Mucosa of descending colon (tissue), 3 donors: Measurements from ENCODE around the gene GLUD1. TPM values are rescaled to one million over a fixed set of nuclear protein-coding genes. Genes with fewer than 3 reads are reported as not detected.
"Not testable (repeated sequence)": the region's sequence is repeated elsewhere in the genome, so short reads cannot be mapped to it uniquely, and the experiment has no call there.

ENCODE experiments used
- ATAC-seq: fragments of 200-7000 bp; cut with Tn5 transposase; one replicate; pipeline ENCODE4 v1.9.1; 2020; ENCODE audit warnings: mild to moderate bottlenecking, moderate library complexity
- DNase-seq, 3 donors: peaks; one replicate each; pipeline ENCODE4 v3.0.0-alpha.2; 2020
- H3K36me3 ChIP-seq: fragments of 200-600 bp; one replicate; pipeline ENCODE4 v1.8.0; 2021; ENCODE audit warnings: low read depth, mild to moderate bottlenecking
- H3K4me1 ChIP-seq: fragments of 200-600 bp; one replicate; pipeline ENCODE4 v1.8.0; 2021; ENCODE audit warnings: low read depth, mild to moderate bottlenecking
- H3K4me3 ChIP-seq: fragments of 200-600 bp; one replicate; pipeline ENCODE4 v1.8.0; 2021; ENCODE audit warnings: mild to moderate bottlenecking
- H3K9me3 ChIP-seq: fragments of 200-600 bp; one replicate; pipeline ENCODE4 v1.8.0; 2021; ENCODE audit warnings: mild to moderate bottlenecking
- intact Hi-C, 2 donors: fragments of 100-400 bp; cut with DNase I in 1 of 2; cut with micrococcal nuclease in 1 of 2; formaldehyde crosslinking; loops; one replicate each; pipeline versions ENCODE4 v1.11.0 to v1.11.1; 2022; cut with DNase I, micrococcal nuclease
- total RNA-seq, 3 donors: library from RNA; stranded (reverse); fragmentation: NEBNext Ultra II Directional in 2 of 3; extraction: Animal tissue kit (Norgen Biotek cat#: 25700) in 2 of 3; gene quantifications; one replicate each; pipeline versions ENCODE4 v1.2.1 to v1.2.4, GENCODE V29; 2021 to 2023
- TF ChIP-seq, protein P1 (sequence below): fragments of 200-600 bp; IDR thresholded peaks from one replicate; pipeline ENCODE4 v1.8.0; 2022; ENCODE audit warnings: antibody characterized with exemption, mild to moderate bottlenecking
- donor health status: DM: no; HTN: no; CAD: no; lungs with moderate emphysema.
- donor health status: DM: no; HTN: no; CAD: no.
- donor health status: DM: no; HTN: yes; CAD: no.

Gene GLUD1
- total RNA-seq, 3 donors from 2014 or later = 114 to 141 (median 131) TPM

- H3K4me1 ChIP-seq = no peaks in the 10 kb centered on the region
- intact Hi-C loops = no loop called here
- H3K36me3 ChIP-seq = peaks cover 14% of the 10 kb centered on the region
- TF ChIP-seq, protein P1, sequence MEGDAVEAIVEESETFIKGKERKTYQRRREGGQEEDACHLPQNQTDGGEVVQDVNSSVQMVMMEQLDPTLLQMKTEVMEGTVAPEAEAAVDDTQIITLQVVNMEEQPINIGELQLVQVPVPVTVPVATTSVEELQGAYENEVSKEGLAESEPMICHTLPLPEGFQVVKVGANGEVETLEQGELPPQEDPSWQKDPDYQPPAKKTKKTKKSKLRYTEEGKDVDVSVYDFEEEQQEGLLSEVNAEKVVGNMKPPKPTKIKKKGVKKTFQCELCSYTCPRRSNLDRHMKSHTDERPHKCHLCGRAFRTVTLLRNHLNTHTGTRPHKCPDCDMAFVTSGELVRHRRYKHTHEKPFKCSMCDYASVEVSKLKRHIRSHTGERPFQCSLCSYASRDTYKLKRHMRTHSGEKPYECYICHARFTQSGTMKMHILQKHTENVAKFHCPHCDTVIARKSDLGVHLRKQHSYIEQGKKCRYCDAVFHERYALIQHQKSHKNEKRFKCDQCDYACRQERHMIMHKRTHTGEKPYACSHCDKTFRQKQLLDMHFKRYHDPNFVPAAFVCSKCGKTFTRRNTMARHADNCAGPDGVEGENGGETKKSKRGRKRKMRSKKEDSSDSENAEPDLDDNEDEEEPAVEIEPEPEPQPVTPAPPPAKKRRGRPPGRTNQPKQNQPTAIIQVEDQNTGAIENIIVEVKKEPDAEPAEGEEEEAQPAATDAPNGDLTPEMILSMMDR = no peak
- H3K9me3 ChIP-seq = no peaks in the 10 kb centered on the region
- ATAC-seq (no peak), DNase-seq (no peak)
- no peak overlapping the region for H3K4me3 ChIP-seq
Observed at GRCh38 chr10:87053577-87054181, 41.0 kb downstream of the GLUD1 start.

DNA sequence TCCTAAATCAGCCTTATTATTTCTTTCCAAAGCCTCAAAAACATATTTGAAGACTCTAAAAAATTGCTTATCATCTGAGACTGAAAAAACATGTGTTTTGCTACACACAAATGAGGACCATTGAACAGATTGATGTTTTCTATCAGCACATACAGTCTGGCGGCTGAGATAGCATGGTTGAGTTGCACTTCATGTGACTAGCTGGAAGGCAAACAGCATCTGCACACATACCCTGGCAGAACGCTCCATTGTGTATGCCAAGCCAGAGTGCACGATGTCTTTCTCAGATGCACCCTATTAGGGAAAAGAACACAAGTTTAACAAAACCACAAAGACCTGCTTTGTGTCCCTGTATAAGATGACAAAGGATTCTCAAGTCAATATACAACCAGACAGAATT lies 41.5 kb downstream of the GLUD1 start:
- Histone ChIP-seq H3K9me3 (no peaks in the 10 kb centered on the region), H3K4me3 (no peak overlapping the region), H3K36me3 (peaks cover 13% of the 10 kb centered on the region), H3K4me1 (no peaks in the 10 kb centered on the region)
- ATAC-seq = no peak
- DNase-seq = no peak
- intact Hi-C loops = no loop called here
- TF ChIP-seq, protein P1 = no peak

- DNase-seq = no peak
- no peaks in the 10 kb centered on the region for H3K9me3 ChIP-seq
- intact Hi-C loops = no loop called here
- ATAC-seq = no peak
- no peak overlapping the region for H3K4me3 ChIP-seq
- TF ChIP-seq, protein P1 = no peak
- no peaks in the 10 kb centered on the region for H3K36me3 ChIP-seq
- no peaks in the 10 kb centered on the region for H3K4me1 ChIP-seq
Observed at GRCh38 chr10:87045434-87045938, 49.2 kb downstream of the GLUD1 start.

DNA sequence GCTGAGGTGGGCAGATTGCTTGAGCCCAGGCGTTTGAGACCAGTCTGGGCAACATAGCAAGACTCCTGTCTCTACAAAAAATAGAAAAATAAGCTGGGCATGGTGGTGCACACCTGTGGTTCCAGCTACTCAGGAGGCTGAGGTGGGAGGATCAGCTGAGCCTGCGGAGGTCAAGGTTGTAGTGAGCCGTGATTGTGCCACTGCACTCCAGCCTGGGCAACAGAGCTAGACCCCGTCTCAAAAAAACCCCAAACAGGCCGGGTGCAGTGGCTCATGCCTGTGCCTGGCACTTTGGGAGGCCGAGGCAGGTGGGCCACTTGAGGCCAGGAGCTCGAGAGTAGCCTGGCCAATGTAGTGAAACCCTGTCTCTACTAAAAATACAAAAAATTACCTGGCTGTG lies 51.1 kb downstream of the GLUD1 start:
- DNase-seq, H3K4me3 ChIP-seq, ATAC-seq, H3K36me3 ChIP-seq, intact Hi-C loops, H3K9me3 ChIP-seq, H3K4me1 ChIP-seq: not testable (repeated sequence)

DNA sequence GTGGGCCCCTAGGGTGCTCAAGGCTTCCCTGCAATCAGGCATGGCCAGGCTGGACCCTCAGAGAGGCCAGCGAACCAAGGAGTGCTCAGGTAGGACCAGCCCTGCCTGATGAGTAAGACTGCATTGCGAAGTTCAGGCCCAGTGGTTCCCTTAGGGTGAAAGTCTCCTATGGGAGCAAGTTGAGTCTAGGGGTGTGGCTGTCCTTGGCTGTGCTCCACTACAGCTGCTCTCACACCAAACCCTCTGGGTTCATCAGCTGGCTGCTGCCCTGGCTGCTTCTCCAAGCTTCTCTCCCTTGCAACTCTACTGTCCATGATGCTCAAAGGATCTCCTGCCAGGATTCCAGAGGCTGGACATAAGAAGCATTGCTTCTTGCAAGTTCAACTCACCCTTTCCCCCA lies 55.9 kb downstream of the GLUD1 start:
- Histone ChIP-seq H3K36me3 (no peaks in the 10 kb centered on the region), H3K4me1 (no peaks in the 10 kb centered on the region), H3K4me3 (no peak overlapping the region), H3K9me3 (no peaks in the 10 kb centered on the region)
- peak in 2 of 3 donors; percentile 35 for DNase-seq
- intact Hi-C loops = no loop called here
- TF ChIP-seq, protein P1 = no peak
- ATAC-seq = peak; percentile 92

- no peaks in the 10 kb centered on the region for H3K9me3 ChIP-seq
- intact Hi-C loops = no loop called here
- TF ChIP-seq, protein P1 = no peak
- no peaks in the 10 kb centered on the region for H3K4me1 ChIP-seq
- H3K36me3 ChIP-seq = no peaks in the 10 kb centered on the region
- H3K4me3 ChIP-seq = no peak overlapping the region
- DNase-seq = no peak
- ATAC-seq = peak; percentile 54
Observed at GRCh38 chr10:87038286-87038717, 56.3 kb downstream of the GLUD1 start.
